ENCODE data around the gene PEX16.
A peak's percentile ranks its signal among the peaks of the same experiment; 100 is the strongest.
"Not testable (repeated sequence)": the region's sequence is repeated elsewhere in the genome, so short reads cannot be mapped to it uniquely, and the experiment has no call there.

Gene PEX16

GRCh38 chr11:45906096-45906682 is 11.5 kb downstream of the PEX16 start:
- Histone ChIP-seq H3K27me3 (ENCODE audit: control insufficient read depth in 2 of 2, insufficient read depth in 2 of 2, low read length in 2 of 2) (peaks cover 0 to 3% of the 10 kb centered on the region in 2 donors), H3K4me1 (ENCODE audit: control insufficient read depth in 2 of 2, insufficient read depth in 2 of 2, low read length in 2 of 2) (peaks cover 2 to 13% of the 10 kb centered on the region in 2 donors), H3K36me3 (ENCODE audit: control insufficient read depth in 2 of 2, insufficient read depth in 2 of 2, low read length in 2 of 2) (peaks cover 10 to 14% of the 10 kb centered on the region in 2 donors), H3K9ac (ENCODE audit: low read depth in 1 of 2, low read length in 2 of 2) (peak overlapping the region in 1 of 2 donors; percentile 28), H3K4me3 (ENCODE audit: low read length in 2 of 2) (no peak overlapping the region), H3K27ac (ENCODE audit: low read depth in 2 of 2, low read length in 2 of 2) (peak overlapping the region in 1 of 2 donors; percentile 11), H3K9me3 (ENCODE audit: control insufficient read depth in 2 of 2, low read length in 2 of 2) (no peaks in the 10 kb centered on the region)

GRCh38 chr11:45905576-45905975 is 12.1 kb downstream of the PEX16 start:
- H3K27me3 ChIP-seq (ENCODE audit: control insufficient read depth in 2 of 2, insufficient read depth in 2 of 2, low read length in 2 of 2); H3K9me3 ChIP-seq (ENCODE audit: control insufficient read depth in 2 of 2, low read length in 2 of 2); H3K9ac ChIP-seq (ENCODE audit: low read depth in 1 of 2, low read length in 2 of 2); H3K27ac ChIP-seq (ENCODE audit: low read depth in 2 of 2, low read length in 2 of 2); H3K4me3 ChIP-seq (ENCODE audit: low read length in 2 of 2); H3K36me3 ChIP-seq (ENCODE audit: control insufficient read depth in 2 of 2, insufficient read depth in 2 of 2, low read length in 2 of 2): not testable (repeated sequence)
- peaks cover 2 to 14% of the 10 kb centered on the region in 2 donors for H3K4me1 ChIP-seq (ENCODE audit: control insufficient read depth in 2 of 2, insufficient read depth in 2 of 2, low read length in 2 of 2)

GRCh38 chr11:45905095-45905494 is 12.6 kb downstream of the PEX16 start:
- Histone ChIP-seq H3K27me3 (ENCODE audit: control insufficient read depth in 2 of 2, insufficient read depth in 2 of 2, low read length in 2 of 2) (peaks cover 4 to 11% of the 10 kb centered on the region in 2 donors), H3K27ac (ENCODE audit: low read depth in 2 of 2, low read length in 2 of 2) (peak overlapping the region in 1 of 2 donors; percentile 34), H3K4me3 (ENCODE audit: low read length in 2 of 2) (no peak overlapping the region), H3K4me1 (ENCODE audit: control insufficient read depth in 2 of 2, insufficient read depth in 2 of 2, low read length in 2 of 2) (peaks cover 2 to 16% of the 10 kb centered on the region in 2 donors), H3K9ac (ENCODE audit: low read depth in 1 of 2, low read length in 2 of 2) (no peak overlapping the region), H3K9me3 (ENCODE audit: control insufficient read depth in 2 of 2, low read length in 2 of 2) (no peaks in the 10 kb centered on the region), H3K36me3 (ENCODE audit: control insufficient read depth in 2 of 2, insufficient read depth in 2 of 2, low read length in 2 of 2) (peaks cover 3 to 4% of the 10 kb centered on the region in 2 donors)

- H3K4me3 ChIP-seq (ENCODE audit: low read length in 2 of 2), result no peak overlapping the region
- no peak overlapping the region for H3K9ac ChIP-seq (ENCODE audit: low read depth in 1 of 2, low read length in 2 of 2)
- H3K4me1 ChIP-seq (ENCODE audit: control insufficient read depth in 2 of 2, insufficient read depth in 2 of 2, low read length in 2 of 2), result peaks cover 2 to 17% of the 10 kb centered on the region in 2 donors
- peak overlapping the region in 1 of 2 donors; percentile 34 for H3K27ac ChIP-seq (ENCODE audit: low read depth in 2 of 2, low read length in 2 of 2)
- no peaks in the 10 kb centered on the region for H3K9me3 ChIP-seq (ENCODE audit: control insufficient read depth in 2 of 2, low read length in 2 of 2)
- peaks cover 4 to 12% of the 10 kb centered on the region in 2 donors for H3K27me3 ChIP-seq (ENCODE audit: control insufficient read depth in 2 of 2, insufficient read depth in 2 of 2, low read length in 2 of 2)
- H3K36me3 ChIP-seq (ENCODE audit: control insufficient read depth in 2 of 2, insufficient read depth in 2 of 2, low read length in 2 of 2), result peaks cover 0 to 3% of the 10 kb centered on the region in 2 donors
Observed at GRCh38 chr11:45904309-45904915, 13.3 kb downstream of the PEX16 start.

GRCh38 chr11:45902452-45903380 is 15.0 kb downstream of the PEX16 start:
- peaks cover 7 to 24% of the 10 kb centered on the region in 2 donors for H3K27me3 ChIP-seq (ENCODE audit: control insufficient read depth in 2 of 2, insufficient read depth in 2 of 2, low read length in 2 of 2)
- no peak overlapping the region for H3K4me3 ChIP-seq (ENCODE audit: low read length in 2 of 2)
- H3K9ac ChIP-seq (ENCODE audit: low read depth in 1 of 2, low read length in 2 of 2), result no peak overlapping the region
- no peaks in the 10 kb centered on the region for H3K36me3 ChIP-seq (ENCODE audit: control insufficient read depth in 2 of 2, insufficient read depth in 2 of 2, low read length in 2 of 2)
- peaks cover 6 to 23% of the 10 kb centered on the region in 2 donors for H3K4me1 ChIP-seq (ENCODE audit: control insufficient read depth in 2 of 2, insufficient read depth in 2 of 2, low read length in 2 of 2)
- H3K9me3 ChIP-seq (ENCODE audit: control insufficient read depth in 2 of 2, low read length in 2 of 2), result no peaks in the 10 kb centered on the region
- H3K27ac ChIP-seq (ENCODE audit: low read depth in 2 of 2, low read length in 2 of 2), result no peak overlapping the region

- Histone ChIP-seq H3K9me3 (ENCODE audit: control insufficient read depth in 2 of 2, low read length in 2 of 2) (no peaks in the 10 kb centered on the region), H3K9ac (ENCODE audit: low read depth in 1 of 2, low read length in 2 of 2) (no peak overlapping the region), H3K27ac (ENCODE audit: low read depth in 2 of 2, low read length in 2 of 2) (no peak overlapping the region), H3K4me3 (ENCODE audit: low read length in 2 of 2) (no peak overlapping the region), H3K36me3 (ENCODE audit: control insufficient read depth in 2 of 2, insufficient read depth in 2 of 2, low read length in 2 of 2) (no peaks in the 10 kb centered on the region), H3K4me1 (ENCODE audit: control insufficient read depth in 2 of 2, insufficient read depth in 2 of 2, low read length in 2 of 2) (peaks cover 6 to 18% of the 10 kb centered on the region in 2 donors), H3K27me3 (ENCODE audit: control insufficient read depth in 2 of 2, insufficient read depth in 2 of 2, low read length in 2 of 2) (peaks cover 7 to 27% of the 10 kb centered on the region in 2 donors)
Observed at GRCh38 chr11:45901626-45902025, 16.1 kb downstream of the PEX16 start.

- no peaks in the 10 kb centered on the region for H3K36me3 ChIP-seq (ENCODE audit: control insufficient read depth in 2 of 2, insufficient read depth in 2 of 2, low read length in 2 of 2)
- H3K4me1 ChIP-seq (ENCODE audit: control insufficient read depth in 2 of 2, insufficient read depth in 2 of 2, low read length in 2 of 2), result peaks cover 5 to 12% of the 10 kb centered on the region in 2 donors
- peak overlapping the region; percentile 20 to 30 for H3K4me3 ChIP-seq (ENCODE audit: low read length in 2 of 2)
- peaks cover 7 to 27% of the 10 kb centered on the region in 2 donors for H3K27me3 ChIP-seq (ENCODE audit: control insufficient read depth in 2 of 2, insufficient read depth in 2 of 2, low read length in 2 of 2)
- no peaks in the 10 kb centered on the region for H3K9me3 ChIP-seq (ENCODE audit: control insufficient read depth in 2 of 2, low read length in 2 of 2)
- H3K27ac ChIP-seq (ENCODE audit: low read depth in 2 of 2, low read length in 2 of 2), result no peak overlapping the region
- no peak overlapping the region for H3K9ac ChIP-seq (ENCODE audit: low read depth in 1 of 2, low read length in 2 of 2)
Observed at GRCh38 chr11:45900916-45901617, 16.6 kb downstream of the PEX16 start.

- Histone ChIP-seq H3K27me3 (ENCODE audit: control insufficient read depth in 2 of 2, insufficient read depth in 2 of 2, low read length in 2 of 2) (peaks cover 7 to 27% of the 10 kb centered on the region in 2 donors), H3K4me3 (ENCODE audit: low read length in 2 of 2) (peak overlapping the region; percentile 20 to 30)
- H3K36me3 ChIP-seq (ENCODE audit: control insufficient read depth in 2 of 2, insufficient read depth in 2 of 2, low read length in 2 of 2); H3K27ac ChIP-seq (ENCODE audit: low read depth in 2 of 2, low read length in 2 of 2); H3K4me1 ChIP-seq (ENCODE audit: control insufficient read depth in 2 of 2, insufficient read depth in 2 of 2, low read length in 2 of 2); H3K9me3 ChIP-seq (ENCODE audit: control insufficient read depth in 2 of 2, low read length in 2 of 2); H3K9ac ChIP-seq (ENCODE audit: low read depth in 1 of 2, low read length in 2 of 2): not testable (repeated sequence)
Observed at GRCh38 chr11:45900175-45900800, 17.4 kb downstream of the PEX16 start.

GRCh38 chr11:45899448-45900174 is 18.1 kb downstream of the PEX16 start:
- no peaks in the 10 kb centered on the region for H3K9me3 ChIP-seq (ENCODE audit: control insufficient read depth in 2 of 2, low read length in 2 of 2)
- H3K4me1 ChIP-seq (ENCODE audit: control insufficient read depth in 2 of 2, insufficient read depth in 2 of 2, low read length in 2 of 2), result peaks cover 4 to 10% of the 10 kb centered on the region in 2 donors
- no peaks in the 10 kb centered on the region for H3K36me3 ChIP-seq (ENCODE audit: control insufficient read depth in 2 of 2, insufficient read depth in 2 of 2, low read length in 2 of 2)
- peak overlapping the region in 1 of 2 donors; percentile 32 for H3K27ac ChIP-seq (ENCODE audit: low read depth in 2 of 2, low read length in 2 of 2)
- H3K9ac ChIP-seq (ENCODE audit: low read depth in 1 of 2, low read length in 2 of 2), result peak overlapping the region in 1 of 2 donors; percentile 33
- H3K27me3 ChIP-seq (ENCODE audit: control insufficient read depth in 2 of 2, insufficient read depth in 2 of 2, low read length in 2 of 2), result peaks cover 7 to 27% of the 10 kb centered on the region in 2 donors
- peak overlapping the region; percentile 42 to 55 for H3K4me3 ChIP-seq (ENCODE audit: low read length in 2 of 2)

Measured in mucosa of rectum (tissue), 2 donors.